ENCODE results near the gene ATP8A2. TPM values are rescaled to one million over a fixed set of nuclear protein-coding genes. Genes with fewer than 3 reads are reported as not detected.

ATP8A2 gene
- total and polyA plus RNA-seq, 10 of the 15 experiments (the other 5 are each of a cell fraction or from before 2014, with no cell fraction given) = 0.01 to 0.04 (median 0.04) TPM; not detected in 7

GRCh38 chr13:25645681-25646080 is 273.9 kb downstream of the ATP8A2 start:
- ATAC-seq (no peak), DNase-seq (ENCODE audit: low read depth, low spot score) (no peak), FAIRE-seq (no peak)
- Histone ChIP-seq H3K79me2 (ENCODE audit: control insufficient read depth, insufficient read depth, low read length) (no peaks in the 10 kb centered on the region), H4K20me1 (ENCODE audit: control insufficient read depth, insufficient read depth) (no peaks in the 10 kb centered on the region), H2AFZ (ENCODE audit: control insufficient read depth, low read depth, low read length) (no peak overlapping the region), H3K4me3 (no peak overlapping the region), H3K9ac (ENCODE audit: control insufficient read depth, insufficient read depth, low read length) (no peak overlapping the region), H3K4me2 (ENCODE audit: control insufficient read depth, insufficient read depth) (no peak overlapping the region), H3K27ac (ENCODE audit: control insufficient read depth, insufficient read depth) (no peak overlapping the region), H3K36me3 (ENCODE audit: control insufficient read depth in 2 of 2, insufficient read depth in 2 of 2, low read length in 1 of 2) (no peaks in the 10 kb centered on the region), H3K4me1 (ENCODE audit: control insufficient read depth, insufficient read depth, low read length) (no peaks in the 10 kb centered on the region), H3K9me3 (replicated peaks; ENCODE audit: control insufficient read depth, insufficient read depth, low read length) (no peaks in the 10 kb centered on the region), H3K27me3 (replicated peaks in 1 of 2; ENCODE audit: control insufficient read depth in 2 of 2, insufficient read depth in 2 of 2, low read length in 1 of 2) (no peaks in the 10 kb centered on the region)
- ChIA-PET RAD21 (ENCODE audit: unreplicated experiment) (no interaction called here), SMC1A (ENCODE audit: uncharacterized antibody, unreplicated experiment) (no interaction called here), POLR2A (no interaction called here), CTCF (no interaction called here)
- no peak for TF ChIP-seq BCL3 (IDR thresholded peaks at IDR 0.05; ENCODE audit: borderline replicate concordance, insufficient read depth, low read depth, low read length, poor library complexity, severe bottlenecking)
- no peak for TF ChIP-seq IKZF2 (IDR thresholded peaks at IDR 0.05)
- no peak for TF ChIP-seq BCL11A (IDR thresholded peaks at IDR 0.05; ENCODE audit: low read depth, low read length)
- no peak for TF ChIP-seq MTA3 (IDR thresholded peaks at IDR 0.05; ENCODE audit: borderline replicate concordance, low read length)
- no peak for TF ChIP-seq EED (IDR thresholded peaks at IDR 0.05; ENCODE audit: low read depth)
- no peak for TF ChIP-seq ELK1 (IDR thresholded peaks at IDR 0.05; ENCODE audit: low read depth, low read length)
- TF ChIP-seq PAX5 (IDR thresholded peaks at IDR 0.05; ENCODE audit: borderline replicate concordance, low read depth, low read length) = no peak
- TF ChIP-seq HCFC1 (IDR thresholded peaks at IDR 0.05; ENCODE audit: low read length) = no peak
- TF ChIP-seq SMAD5 (IDR thresholded peaks at IDR 0.05; ENCODE audit: low read depth) = no peak
- intact Hi-C loops (cut with micrococcal nuclease; ENCODE audit: unreplicated experiment) = no loop called here
- 0% methylated on average over 1 of the region's 1 CpG for WGBS (ENCODE audit: insufficient coverage, insufficient replicate concordance, low lambda C conversion rate, missing lambda C conversion rate)
- in situ Hi-C loops (cut with MboI) = no loop called here
- BruUV-seq (replicated peaks) = no TSS peak

Measured in GM12878 (cell line).